Colonic mucosa (tissue), 4 donors: ENCODE data around the gene RGL1. TPM values are rescaled to one million over a fixed set of nuclear protein-coding genes. Genes with fewer than 3 reads are reported as not detected.

Experiments
- DNase-seq: peaks from one replicate; pipeline ENCODE4 v3.0.0-alpha.2; 2020
- H3K27ac ChIP-seq: fragments of 200-600 bp; one replicate; pipeline ENCODE4 v1.8.0; 2021
- H3K27me3 ChIP-seq: fragments of 200-600 bp; one replicate; pipeline ENCODE4 v1.8.0; 2021
- H3K36me3 ChIP-seq: fragments of 200-600 bp; one replicate; pipeline ENCODE4 v1.8.0; 2021
- H3K4me1 ChIP-seq: fragments of 200-600 bp; one replicate; pipeline ENCODE4 v1.8.0; 2021; ENCODE audit warnings: mild to moderate bottlenecking
- H3K4me3 ChIP-seq: fragments of 200-600 bp; one replicate; pipeline ENCODE4 v1.8.0; 2021
- H3K9ac ChIP-seq, 2 donors: one replicate each; pipeline ENCODE4 v1.7.0; 2013; ENCODE audit warnings: control low read depth in 2 of 2, low read depth in 2 of 2, low read length in 2 of 2
- H3K9me3 ChIP-seq: fragments of 200-600 bp; one replicate; pipeline ENCODE4 v1.8.0; 2021
- intact Hi-C: fragments of 100-400 bp; cut with DNase I; formaldehyde crosslinking; loops from one replicate; pipeline ENCODE4 v1.14.1; 2022
- total RNA-seq, 2 donors: library from RNA; stranded (reverse); fragmentation: NEBNext Ultra II Directional in 1 of 2; extraction: Animal tissue kit (Norgen Biotek cat#: 25700) in 1 of 2; gene quantifications; one replicate each; pipeline ENCODE4 v1.2.1, GENCODE V29; 2021
- TF ChIP-seq, protein P1 (sequence below): fragments of 200-600 bp; IDR thresholded peaks from one replicate; pipeline ENCODE4 v1.8.0; 2022; ENCODE audit warnings: antibody characterized with exemption, mild to moderate bottlenecking
- donor health status: healthy.
- donor health status: DM: no; HTN: no; CAD: no.
- donor health status: DM: no; HTN: no; CAD: no.

Gene RGL1
- total RNA-seq, 2 donors from 2014 or later, result 4.0 to 9.5 TPM

DNA sequence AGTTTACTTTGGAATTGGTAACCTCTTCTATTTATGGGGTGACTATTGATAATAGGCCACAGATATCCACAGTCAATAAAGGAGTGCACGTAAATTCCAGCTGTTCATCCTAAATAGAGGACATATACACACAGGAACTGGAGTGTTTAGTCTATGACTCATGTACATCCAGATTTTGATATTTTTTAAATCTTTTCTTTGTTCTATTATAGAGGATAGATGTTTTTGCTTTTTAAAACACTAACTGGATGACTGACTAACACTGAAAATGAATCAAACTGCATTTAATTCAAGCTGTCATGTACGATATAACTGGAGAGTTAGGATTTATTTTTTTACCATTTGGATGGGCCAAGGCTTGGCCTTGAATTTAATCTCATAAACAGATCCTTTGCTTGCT, 45.9 kb downstream of the RGL1 start:
- Histone ChIP-seq H3K9ac (no peak overlapping the region), H3K4me3 (no peak overlapping the region), H3K36me3 (no peaks in the 10 kb centered on the region), H3K9me3 (no peaks in the 10 kb centered on the region), H3K27me3 (no peaks in the 10 kb centered on the region), H3K27ac (no peak overlapping the region), H3K4me1 (no peaks in the 10 kb centered on the region)
- TF ChIP-seq, protein P1, sequence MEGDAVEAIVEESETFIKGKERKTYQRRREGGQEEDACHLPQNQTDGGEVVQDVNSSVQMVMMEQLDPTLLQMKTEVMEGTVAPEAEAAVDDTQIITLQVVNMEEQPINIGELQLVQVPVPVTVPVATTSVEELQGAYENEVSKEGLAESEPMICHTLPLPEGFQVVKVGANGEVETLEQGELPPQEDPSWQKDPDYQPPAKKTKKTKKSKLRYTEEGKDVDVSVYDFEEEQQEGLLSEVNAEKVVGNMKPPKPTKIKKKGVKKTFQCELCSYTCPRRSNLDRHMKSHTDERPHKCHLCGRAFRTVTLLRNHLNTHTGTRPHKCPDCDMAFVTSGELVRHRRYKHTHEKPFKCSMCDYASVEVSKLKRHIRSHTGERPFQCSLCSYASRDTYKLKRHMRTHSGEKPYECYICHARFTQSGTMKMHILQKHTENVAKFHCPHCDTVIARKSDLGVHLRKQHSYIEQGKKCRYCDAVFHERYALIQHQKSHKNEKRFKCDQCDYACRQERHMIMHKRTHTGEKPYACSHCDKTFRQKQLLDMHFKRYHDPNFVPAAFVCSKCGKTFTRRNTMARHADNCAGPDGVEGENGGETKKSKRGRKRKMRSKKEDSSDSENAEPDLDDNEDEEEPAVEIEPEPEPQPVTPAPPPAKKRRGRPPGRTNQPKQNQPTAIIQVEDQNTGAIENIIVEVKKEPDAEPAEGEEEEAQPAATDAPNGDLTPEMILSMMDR, result no peak
- intact Hi-C loops, result no loop called here
- DNase-seq, result no peak

DNA sequence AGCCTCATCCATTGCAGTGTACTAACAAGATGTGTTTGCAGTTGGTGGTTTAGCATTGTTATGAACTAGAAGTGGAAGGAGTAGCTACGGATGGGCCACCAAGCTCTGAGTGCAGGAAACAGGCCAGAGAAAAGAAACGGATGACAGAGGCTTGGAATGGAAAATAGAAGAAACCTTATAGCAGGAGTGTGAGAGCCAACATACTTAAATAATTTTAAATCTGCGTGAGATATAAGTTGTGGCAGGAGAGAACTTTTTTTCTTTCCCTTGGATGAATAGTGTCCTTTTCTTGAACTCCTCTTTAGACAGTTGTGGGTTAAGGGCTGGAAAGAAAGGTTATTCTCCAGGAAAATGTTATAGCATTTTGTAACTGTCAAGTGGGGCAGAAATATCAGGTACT, 54.2 kb downstream of the RGL1 start:
- DNase-seq, result no peak
- H3K27ac ChIP-seq, result no peak overlapping the region
- no peaks in the 10 kb centered on the region for H3K27me3 ChIP-seq
- no peaks in the 10 kb centered on the region for H3K4me1 ChIP-seq
- H3K4me3 ChIP-seq, result no peak overlapping the region
- intact Hi-C loops, result no loop called here
- H3K9ac ChIP-seq, result no peak overlapping the region
- H3K9me3 ChIP-seq, result no peaks in the 10 kb centered on the region
- H3K36me3 ChIP-seq, result no peaks in the 10 kb centered on the region
- TF ChIP-seq, protein P1, result no peak

DNA sequence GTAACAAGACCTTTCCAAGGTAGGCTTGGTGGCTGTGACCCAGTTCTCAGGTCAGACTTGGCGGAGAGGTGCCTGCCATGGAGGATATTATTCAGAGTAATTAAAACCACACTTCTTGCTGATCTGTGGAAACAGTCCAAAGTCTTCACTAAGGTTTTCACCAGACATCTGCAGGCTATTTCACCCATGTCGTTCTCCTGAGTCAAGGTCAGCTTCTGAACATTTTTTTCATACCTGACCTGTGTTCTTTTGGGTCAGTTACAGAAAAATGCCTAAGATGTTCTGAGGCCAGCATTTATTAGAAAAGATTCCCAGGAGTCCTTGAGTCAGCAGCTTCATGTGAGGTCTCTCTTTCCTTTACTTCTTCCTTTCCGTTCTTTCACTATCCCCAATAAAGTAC, 54.9 kb downstream of the RGL1 start:
- no peak for DNase-seq
- H3K9me3 ChIP-seq, result no peaks in the 10 kb centered on the region
- no peak overlapping the region for H3K4me3 ChIP-seq
- intact Hi-C loops, result no loop called here
- H3K27ac ChIP-seq, result no peak overlapping the region
- H3K27me3 ChIP-seq, result no peaks in the 10 kb centered on the region
- H3K36me3 ChIP-seq, result no peaks in the 10 kb centered on the region
- TF ChIP-seq, protein P1, result no peak
- H3K4me1 ChIP-seq, result no peaks in the 10 kb centered on the region
- no peak overlapping the region for H3K9ac ChIP-seq

DNA sequence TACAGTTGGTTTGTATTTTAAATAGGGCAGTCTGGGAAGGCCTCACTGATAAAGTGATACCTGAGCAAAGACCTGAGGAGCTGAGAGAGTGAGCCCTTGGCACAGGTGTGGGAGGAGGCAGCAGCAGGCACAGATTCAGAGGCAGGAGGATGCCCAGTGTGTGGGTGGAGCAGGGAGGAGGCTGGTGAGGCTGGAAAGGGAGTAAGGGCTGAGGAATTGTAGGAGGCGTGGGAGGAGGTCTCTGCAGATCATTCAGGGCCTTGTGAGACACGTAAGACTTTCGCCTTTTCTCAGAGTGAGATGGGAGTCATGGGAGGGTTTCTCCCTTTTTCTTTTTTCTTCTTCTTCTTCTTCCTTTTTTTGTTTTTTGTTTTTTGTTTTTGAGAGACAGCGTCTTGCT, 58.0 kb downstream of the RGL1 start:
- intact Hi-C loops, result no loop called here
- DNase-seq, result no peak
- H3K4me3 ChIP-seq, result no peak overlapping the region

DNA sequence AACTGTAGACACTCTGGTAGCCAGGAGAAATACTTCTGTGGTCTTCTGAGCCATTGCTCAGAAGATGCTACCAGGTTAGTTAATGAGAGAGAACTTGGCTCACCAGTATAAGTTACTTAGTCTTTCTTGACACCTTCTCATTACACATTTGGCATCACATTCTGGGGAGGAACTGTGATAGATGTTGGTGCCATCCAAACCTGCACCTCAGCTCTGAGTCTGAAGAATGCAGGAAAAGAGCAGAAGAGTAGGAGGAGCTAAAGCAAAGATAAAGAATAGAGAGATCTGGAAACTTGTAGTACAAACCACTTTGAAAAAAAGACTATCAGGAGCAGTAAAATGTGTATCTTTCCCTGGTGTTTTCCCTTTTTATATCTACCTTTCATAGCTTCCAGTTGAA, 58.9 kb downstream of the RGL1 start:
- H3K9me3 ChIP-seq, result no peaks in the 10 kb centered on the region
- no peak for DNase-seq
- no peak overlapping the region for H3K4me3 ChIP-seq
- H3K9ac ChIP-seq, result no peak overlapping the region
- H3K27ac ChIP-seq, result no peak overlapping the region
- H3K4me1 ChIP-seq, result no peaks in the 10 kb centered on the region
- no peaks in the 10 kb centered on the region for H3K27me3 ChIP-seq
- intact Hi-C loops, result no loop called here
- H3K36me3 ChIP-seq, result no peaks in the 10 kb centered on the region
- TF ChIP-seq, protein P1, result no peak

More for the DNA sequence above, 58.0 kb downstream of the RGL1 start:
- Histone ChIP-seq H3K9me3 (no peaks in the 10 kb centered on the region), H3K27me3 (no peaks in the 10 kb centered on the region), H3K36me3 (no peaks in the 10 kb centered on the region), H3K9ac (no peak overlapping the region), H3K27ac (no peak overlapping the region), H3K4me1 (no peaks in the 10 kb centered on the region)
- TF ChIP-seq, protein P1, result no peak

DNA sequence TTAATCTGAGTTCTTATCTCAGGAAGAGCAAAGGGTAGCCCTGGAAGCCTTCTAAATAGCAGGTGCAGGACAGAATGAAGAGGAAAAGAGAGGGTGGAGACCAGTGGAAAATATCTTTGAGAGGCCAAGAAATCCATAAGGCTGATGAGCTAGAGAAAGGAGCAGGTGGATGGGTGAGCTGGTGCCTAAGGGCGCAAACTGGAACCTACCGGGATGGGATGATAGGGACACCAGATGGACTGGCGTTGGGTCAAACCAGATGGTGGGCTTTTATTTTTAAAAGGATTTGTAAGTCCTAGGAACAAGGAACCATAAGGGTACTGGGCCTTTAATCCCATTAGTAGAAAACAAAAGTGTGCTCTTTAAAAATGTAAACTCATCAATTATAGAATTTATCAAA, 59.7 kb downstream of the RGL1 start:
- H3K9me3 ChIP-seq, result no peaks in the 10 kb centered on the region
- H3K27ac ChIP-seq, result no peak overlapping the region
- DNase-seq, result no peak
- no peaks in the 10 kb centered on the region for H3K36me3 ChIP-seq
- H3K4me1 ChIP-seq, result no peaks in the 10 kb centered on the region
- no peaks in the 10 kb centered on the region for H3K27me3 ChIP-seq
- H3K9ac ChIP-seq, result no peak overlapping the region
- TF ChIP-seq, protein P1, result no peak
- no peak overlapping the region for H3K4me3 ChIP-seq
- intact Hi-C loops, result no loop called here
